Right forelimb (tissue), 1 donor: ENCODE data around the gene PTPN22.

Experiments used
- DNase-seq: peaks from one replicate; pipeline ENCODE4 v3.0.0-alpha.2; 2018

Gene PTPN22

DNA sequence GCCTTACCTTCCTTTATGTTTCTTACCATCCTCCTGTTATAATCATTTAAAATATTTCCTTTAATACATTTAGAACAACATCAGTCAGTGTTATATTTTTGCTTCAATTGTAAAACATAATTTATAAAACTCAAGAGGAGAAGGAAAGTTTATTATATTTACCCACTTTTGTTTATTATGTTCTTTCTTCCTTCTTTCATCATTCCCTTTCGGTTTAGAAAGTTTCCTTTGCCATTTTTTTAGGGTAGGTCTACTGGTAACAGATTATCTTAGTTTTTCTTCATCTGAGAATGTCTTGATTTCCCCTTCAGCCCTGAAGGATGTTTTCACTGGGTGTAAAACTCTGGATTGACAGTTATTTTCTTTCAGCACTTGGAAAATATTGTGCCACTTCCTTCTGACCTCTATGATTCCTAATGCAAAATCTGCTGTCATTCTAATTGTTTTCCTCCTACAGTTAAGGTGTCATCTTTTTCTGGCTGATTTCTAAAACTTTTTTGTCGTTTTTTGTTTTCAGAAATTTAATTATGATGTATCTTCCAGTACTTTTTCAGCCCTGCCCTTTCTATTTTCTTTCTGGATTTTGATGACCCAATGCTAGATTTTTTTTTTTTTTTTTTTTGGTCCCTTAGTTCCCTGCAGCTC lies 25.0 kb downstream of the PTPN22 start:
- DNase-seq, result no peak

DNA sequence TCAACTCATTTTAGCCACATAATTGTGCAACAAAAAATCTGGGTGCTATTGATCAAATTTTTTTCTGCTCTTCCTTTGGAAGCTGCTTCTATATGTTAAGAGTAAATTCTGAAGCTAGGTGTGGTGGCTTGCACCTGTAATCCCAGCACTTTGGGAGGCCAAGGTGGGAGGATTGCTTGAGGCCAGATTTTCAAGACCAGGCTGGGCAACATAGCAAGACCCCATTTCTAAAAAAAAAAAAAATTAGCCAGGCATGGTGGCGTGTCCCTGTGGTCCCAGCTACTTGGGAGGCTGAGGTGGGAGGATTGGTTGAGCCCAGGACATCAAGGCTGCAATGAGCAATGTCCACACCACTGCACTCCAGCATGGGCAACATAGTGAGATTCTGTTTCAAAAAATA lies 35.0 kb downstream of the PTPN22 start:
- no peak for DNase-seq

DNA sequence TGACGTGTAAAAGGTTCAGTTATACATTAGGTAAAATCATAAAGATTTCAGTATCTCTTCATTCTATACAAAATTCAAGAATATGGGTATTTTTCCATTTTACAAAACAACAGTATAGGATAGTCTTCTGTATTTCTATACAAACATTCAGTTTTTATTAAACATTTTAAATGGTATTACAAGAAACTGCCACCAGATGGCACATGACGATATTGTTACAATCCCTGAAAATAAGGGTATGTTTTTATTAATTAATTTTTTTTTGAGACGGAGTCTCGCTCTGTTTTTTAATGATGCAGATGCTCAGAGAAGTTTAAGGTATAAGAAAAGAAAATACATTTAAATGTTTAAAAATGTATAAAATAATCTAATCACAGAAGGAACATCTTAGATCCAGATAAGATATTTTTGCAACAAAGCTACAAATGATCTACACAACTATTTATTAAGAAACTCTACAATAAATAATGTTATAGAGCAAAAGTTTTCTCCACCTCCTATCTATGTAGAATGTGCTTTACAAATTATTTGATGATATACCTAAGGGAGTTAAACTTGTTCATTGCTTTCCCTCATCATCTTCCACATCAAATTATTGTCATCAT lies 35.7 kb downstream of the PTPN22 start:
- DNase-seq, result no peak

DNA sequence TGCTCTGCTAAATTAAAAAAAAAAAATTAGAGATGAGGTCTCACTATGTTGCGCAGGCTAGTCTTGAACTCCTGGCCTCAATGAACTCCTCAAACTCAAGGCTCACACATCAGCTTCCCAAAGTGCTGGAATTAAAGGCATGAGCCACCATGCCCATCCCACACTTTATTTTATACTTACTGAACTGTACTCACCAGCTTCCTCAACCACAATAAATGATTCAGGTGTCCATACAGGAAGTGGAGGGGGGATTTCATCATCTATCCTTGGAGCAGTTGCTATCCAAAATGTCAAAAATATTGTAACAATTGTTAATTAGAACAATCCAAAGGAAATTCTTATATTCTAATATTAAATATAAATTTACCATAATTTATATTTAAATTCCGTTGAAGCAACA lies 36.8 kb downstream of the PTPN22 start:
- DNase-seq, result no peak

DNA sequence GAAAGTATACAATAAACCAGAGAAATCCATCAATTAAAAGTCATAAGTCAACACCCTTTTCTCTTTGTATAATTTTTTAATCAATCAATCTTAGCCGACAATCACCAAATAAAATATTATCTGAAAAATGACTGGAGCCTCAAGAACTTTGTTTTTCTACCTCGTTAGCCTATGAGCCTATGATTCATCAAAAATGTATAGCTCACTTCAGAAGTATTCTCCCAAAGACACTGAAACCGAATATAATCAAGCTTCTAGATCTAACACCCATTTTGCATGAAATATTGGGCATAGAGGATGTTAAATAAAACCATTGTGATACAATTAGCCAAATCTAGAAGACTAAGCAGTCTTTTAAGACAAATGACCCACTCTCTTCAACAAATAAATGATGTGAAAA lies 41.5 kb downstream of the PTPN22 start:
- no peak for DNase-seq

DNA sequence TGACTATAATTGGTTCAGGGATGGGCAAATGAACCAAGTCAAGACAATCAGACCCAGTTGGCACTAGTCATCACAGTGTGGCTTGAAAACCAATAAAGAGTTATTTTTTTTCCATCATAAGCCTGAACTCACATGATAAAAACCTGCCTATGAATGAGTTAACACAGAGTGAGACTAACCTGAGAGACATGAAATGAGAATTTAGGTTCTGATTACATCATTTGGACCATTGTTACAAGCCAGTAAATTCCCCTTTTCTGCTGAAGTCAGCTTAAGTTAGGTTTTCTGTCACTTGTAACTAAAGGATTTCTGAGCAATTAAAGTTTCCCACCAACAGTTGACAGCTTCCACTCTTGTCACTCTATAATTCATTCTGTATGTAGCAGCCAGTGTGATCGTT lies 49.6 kb downstream of the PTPN22 start:
- DNase-seq, result no peak

DNA sequence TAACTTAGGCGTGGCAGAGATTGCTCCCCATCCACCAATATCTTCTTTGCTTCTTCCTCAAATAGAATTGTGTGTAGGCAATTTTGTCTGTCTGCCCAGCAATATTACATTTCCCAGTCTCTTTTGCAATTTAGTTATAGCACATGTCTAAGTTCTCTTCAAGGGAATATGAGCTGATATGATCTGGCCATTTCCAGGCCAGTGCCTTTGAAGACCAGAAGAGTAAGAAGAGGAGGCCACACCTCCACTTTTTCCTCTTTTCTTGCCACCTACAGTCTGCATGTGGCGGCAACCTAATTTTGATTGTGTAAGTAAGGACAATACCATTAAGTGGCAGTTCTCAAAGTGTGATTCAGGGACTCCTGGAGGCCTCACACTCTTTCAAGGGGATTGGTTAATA lies 52.9 kb downstream of the PTPN22 start:
- DNase-seq, result no peak

DNA sequence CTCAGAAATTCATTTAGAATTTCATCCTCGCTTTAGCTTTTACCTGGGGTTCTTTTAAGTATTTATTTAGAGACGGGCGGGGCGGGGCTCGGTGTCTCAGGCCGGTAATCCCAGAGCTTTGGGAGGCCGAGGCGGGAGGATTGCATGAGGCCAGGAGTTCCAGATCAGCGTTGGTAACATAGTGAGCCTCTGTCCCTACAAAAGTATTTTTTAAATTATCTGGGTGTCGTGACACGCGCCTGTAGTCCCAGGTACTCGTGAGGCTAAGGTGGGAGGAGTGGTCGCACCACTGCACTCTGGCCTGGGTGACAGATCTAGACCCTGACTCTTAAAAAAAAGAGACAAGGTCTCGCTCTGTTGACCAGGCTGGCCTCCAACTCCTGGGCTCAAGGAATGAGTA lies 58.3 kb downstream of the PTPN22 start:
- DNase-seq, result no peak

DNA sequence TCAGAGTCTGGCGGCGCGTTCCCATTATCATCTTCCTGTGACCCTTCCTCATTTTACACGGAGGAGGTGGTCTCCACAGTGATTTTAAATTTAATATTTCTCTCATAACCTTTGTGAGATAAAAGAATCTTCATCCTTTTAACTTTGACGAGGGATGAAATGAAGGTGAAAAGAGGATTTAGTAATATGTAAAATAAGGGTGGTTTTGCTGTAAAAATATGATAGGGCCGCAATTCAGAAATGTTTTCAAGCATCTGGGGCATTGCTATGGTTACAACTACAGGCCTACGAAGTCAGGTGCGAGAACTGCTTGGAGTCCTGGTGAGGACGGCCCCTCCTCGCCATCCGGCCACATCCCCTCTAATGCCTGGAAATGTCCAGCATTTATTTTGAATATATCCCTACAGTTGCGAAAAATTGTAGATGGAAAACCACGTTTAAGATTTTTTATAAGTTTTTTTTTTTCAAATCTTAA lies 58.8 kb downstream of the PTPN22 start:
- no peak for DNase-seq

DNA sequence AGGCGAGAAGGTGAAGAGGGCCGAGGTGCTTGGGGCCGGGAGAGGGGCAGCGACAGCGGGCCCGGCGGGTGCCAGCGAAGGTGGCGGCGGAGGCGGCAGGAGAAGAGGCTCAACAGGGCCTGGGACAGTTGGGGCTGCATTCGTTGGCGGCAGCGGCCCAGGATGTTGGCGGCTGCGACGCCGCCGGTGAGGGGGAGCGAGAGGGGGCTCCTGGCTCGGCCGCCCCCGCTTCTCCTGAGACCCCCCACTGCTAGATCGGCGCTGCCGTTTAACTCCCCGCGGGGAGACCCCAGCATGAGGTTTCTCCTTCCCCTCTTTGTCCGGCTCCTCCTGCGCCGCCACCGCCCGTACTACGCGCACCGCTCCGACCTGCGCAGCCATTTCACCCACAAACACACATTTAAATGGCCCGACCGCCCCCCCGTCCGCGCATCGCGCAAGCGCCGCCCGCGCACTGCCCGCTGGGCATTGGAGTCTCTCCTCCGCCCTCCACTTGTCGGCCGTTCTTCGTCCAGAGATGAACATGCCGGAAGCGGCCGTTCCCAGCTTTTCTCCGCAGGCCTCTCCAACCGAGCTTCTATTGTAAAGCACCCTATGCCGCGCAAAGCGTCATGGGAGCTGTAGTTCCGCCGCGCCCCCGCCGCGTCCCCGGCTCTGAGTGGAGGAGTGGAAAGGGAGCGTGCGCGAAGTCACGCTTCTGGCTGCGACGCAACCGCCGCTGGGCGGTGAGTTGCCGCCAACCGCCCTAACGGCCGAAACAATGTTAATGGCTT lies 59.4 kb downstream of the PTPN22 start, which contains the start of gene RSBN1:
Gene RSBN1, minus strand, starts transcription at position 589 of the 773 bp plus-strand sequence. Its CDS starts 64 bp downstream, at position 525.
- peak; percentile 99 for DNase-seq

DNA sequence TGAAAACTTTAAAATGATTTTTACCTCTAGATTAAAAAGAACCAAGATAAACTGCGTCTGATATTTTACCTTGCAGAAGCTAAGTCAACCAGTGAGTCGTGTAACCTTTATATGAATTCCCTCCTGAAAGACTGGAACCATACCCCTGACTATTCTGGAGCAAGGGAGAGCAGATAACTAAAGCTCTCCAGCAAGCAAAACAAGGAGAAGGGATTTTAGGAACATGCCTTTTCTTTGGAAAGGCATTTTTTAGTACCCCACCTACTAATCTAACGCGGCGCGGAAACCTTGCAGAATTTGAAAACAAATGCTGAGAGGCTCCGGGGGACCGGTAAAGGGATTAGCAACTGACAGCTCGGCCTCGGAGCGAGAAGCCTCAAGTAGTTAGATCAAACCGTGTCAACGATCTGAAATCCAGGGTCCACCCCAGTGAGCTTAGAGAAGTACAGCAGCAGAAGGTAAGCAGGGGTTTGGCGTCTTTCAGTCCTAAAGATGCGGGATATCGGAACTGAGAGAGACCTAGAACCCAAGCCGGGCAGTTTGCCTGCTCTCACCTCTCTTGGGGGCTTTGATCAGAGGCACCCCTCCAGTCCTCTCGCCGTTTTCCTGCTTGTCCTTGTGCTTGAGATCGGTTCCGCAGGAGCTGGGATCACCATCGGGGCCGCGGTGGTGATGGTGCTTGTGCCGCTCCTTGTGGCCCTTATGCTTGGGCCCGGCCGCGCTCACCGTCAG lies 60.2 kb downstream of the PTPN22 start:
- no peak for DNase-seq

DNA sequence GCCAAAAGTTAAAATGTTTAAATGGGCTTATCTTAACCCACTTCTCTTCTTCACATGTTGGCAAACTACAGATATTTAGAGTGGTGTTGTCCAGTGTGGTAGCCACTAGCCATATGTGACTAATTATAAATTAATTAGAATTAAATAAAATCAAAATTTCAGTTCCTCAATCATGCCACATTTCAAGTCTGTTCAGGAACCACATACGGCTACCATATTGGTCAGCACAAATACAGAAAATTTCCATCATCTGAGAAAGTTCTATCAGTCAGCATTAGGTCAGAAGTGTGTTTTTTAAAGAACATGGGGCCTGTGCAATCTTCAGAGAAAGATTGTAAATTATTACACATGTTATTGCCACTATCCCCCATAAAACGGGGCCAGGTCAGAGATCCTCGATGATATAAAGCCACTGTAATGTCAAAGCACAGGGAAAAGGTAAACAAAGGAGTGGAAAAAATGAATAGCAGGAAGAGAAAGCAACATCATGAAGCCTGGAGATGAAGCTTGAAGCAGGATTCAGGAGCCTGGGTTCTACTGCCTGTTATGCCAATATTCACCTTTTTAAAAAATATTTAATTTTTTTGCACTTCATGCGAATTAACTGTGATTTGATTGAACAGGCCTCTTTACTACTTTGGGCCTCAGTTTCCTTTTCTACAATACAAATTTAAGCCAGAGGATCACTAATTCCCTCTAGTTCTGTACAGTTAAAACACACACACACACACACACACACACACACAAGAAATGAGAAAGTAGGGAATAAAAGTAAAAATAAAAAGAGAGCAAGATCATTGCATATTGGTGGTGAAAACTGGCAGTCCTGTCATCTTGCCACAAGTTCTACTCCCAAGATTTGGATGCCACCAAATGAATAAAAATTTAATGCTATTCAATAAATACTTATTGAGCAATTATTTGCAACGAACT lies 61.6 kb downstream of the PTPN22 start:
- DNase-seq, result no peak

DNA sequence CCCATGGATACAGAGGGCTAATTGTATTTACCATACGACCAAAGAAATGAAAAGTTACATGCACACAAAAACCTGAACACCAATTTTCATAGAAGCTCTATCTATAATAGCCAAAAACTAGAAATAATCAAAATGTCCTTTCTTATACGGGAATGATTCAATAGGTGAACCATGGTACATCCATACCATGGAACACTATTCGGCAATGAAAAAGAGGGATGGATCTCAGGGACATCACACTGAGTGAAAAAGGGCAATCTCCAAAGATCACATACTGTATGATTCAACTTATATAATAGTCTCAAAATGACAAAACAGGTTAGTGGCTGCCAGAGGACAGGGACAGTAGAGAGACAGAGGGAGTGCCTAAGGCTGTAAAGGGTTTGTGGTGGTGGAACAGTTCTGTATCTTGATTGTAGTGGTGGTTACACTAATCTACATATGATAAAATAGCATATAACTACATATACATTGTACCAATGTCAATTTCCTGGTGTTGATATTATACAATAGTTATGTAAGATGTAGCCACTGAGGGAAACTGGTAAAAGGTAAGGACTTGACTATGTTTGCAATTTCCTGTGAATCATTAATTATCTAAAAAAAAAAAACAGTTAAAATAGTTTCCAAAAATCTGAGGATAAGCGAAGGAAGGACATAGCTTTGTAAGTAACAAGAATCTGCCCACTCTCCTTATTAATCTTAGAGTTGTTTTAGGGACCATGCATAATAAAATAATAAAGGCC lies 62.9 kb downstream of the PTPN22 start:
- DNase-seq, result no peak

DNA sequence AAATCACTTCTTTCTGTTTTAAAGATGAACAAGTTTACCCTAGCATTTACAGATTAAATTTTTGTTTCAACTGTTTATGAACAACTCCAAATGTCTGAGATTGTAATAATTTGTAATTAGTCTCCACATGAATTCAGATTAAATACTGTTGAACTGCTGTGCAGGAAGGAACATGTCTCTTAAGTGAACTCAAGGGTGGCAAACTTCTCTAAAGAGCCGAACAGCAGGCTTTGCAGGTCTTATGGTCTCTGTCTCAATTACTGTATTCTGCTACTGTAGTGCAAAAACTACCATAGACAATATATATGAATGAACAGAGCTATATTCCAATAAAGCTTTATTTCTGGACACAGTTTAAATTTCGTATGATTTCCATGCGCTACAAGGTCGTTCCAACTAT lies 65.9 kb downstream of the PTPN22 start:
- DNase-seq, result no peak

DNA sequence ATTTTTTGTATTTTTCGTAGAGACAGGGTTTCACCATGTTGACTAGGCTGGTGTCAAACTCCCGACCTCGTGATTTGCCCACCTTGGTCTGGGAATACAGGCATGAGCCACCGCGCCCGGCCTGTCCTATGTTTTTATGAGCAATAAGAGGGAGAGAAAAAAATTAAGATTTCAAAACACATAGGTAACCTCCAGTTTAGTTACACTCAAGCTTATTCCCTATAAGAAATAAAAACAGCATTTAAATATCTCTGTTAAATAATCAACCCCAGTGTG lies 66.3 kb downstream of the PTPN22 start:
- DNase-seq, result no peak

DNA sequence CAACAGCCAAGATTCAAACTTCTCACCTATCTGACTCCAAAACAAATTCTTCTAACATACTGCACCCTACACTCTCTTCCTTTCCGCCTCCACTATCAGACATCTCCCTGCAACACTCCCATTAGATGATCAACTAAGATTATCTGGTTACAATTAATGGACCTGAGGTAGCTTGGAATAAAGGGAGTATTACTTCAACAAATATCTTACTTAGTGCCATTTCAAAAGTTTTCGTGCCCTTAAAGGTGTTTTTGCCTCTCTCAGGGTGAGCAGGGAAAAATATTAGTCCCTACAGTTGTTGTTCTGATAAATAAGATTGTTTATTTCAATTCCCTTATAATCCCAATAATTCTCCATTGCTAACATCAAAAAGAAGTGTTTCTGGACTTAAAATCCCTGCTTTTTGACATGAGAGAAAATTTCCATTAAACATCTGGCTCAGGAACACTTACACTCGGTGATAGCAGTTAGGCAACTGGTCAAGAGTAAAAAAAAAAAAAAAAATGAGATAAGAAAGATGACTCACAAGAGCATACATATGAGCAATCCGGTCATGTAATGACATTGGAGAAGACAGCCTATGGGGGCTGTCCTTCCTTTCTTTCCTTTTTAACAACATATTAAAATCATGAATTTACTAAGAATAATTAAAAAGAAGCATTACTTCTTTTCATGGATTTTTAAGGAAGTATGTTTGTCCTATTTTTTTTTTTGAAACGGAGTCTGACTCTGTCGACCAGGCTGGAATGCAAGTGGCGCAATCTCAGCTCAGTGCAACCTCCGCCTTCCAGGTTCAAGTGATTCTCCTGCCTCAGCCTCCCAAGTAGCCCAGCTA lies 66.9 kb downstream of the PTPN22 start:
- DNase-seq, result no peak

DNA sequence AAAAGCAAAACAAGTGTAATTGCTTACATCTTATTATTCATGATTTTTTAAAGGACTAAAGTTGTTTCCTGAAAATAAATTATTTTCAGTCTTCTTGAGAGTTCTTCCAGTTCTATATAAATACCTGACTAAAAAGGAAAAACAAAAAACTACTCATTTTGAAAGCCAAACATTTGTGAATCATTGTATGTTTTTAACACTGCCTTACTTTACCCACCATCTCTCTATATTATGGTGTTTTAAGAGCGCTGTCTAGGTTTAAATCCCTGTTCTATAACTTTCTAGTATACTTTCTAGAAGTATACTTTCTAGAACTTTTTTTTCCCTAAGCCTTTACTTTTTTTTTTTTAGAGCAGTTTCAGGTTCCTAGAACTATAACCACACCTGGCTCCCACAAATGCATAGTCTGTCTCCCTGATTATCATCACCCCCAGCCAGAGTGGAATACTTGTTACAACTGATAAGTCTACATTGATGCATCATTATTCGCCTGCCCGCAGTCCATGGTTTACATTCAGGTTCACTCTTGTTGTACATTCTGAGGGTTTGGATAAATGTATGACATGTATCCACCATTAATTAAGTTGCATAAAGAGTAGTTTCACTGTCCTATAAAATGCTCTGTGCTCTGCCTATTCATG lies 69.0 kb downstream of the PTPN22 start:
- DNase-seq, result no peak

DNA sequence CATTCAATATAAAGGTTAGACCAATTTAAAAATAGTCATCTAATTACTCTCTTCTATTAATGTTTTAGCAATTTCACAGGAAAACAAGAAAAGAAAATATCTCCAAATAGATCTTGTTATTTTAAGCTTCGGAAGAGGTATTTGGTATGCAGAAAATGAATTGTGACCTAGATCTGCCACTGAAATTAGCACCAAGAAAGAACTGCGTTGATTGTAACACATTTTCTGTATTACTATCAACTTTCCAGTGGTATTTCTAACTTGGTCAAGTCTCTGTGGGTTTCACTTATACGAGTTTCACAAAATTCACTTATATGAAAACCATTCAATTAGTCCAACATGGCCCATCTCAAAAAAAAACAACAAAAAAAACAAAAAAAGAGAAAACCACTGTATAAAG lies 71.0 kb downstream of the PTPN22 start:
- DNase-seq, result no peak

DNA sequence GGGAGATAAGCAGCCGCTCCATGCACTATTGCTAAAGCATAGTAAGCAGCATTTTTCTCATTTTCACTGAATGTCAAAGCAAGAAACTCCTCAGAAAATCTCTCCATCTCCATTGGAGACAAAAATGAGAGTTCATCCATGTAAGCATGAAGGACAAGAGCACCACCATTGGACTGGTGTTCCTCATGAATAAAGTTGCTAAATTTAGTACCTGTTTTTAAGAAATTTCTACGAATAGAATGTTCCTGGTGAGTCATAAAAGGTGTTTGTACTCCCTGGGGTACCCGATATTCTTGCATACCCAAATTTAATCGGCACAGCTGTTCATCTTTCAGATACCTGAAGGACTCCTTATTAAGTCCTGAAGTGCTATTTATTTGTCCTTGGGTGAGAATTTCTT lies 74.0 kb downstream of the PTPN22 start:
- no peak for DNase-seq
